Mesothelial cell of epicardium (in vitro differentiated cells): ENCODE measurements around the gene PTGIS. TPM values are rescaled to one million over a fixed set of nuclear protein-coding genes. Genes with fewer than 3 reads are reported as not detected.
A peak's percentile ranks its signal among the peaks of the same experiment; 100 is the strongest.

ENCODE experiments used
- DNase-seq, 2 experiments: peaks; one replicate each; pipeline ENCODE4 v3.0.0; 2021; ENCODE audit warnings: low spot score in 2 of 2; ENCODE audit not compliant: unreplicated experiment in 2 of 2
- H3K27ac Mint-ChIP-seq: 2 replicates; pipeline ENCODE4 v1.8.0; 2021; ENCODE audit warnings: mixed read lengths
- H3K27me3 Mint-ChIP-seq: 2 replicates; pipeline ENCODE4 v1.8.0; 2021; ENCODE audit warnings: low read depth, mixed read lengths
- H3K36me3 Mint-ChIP-seq: 2 replicates; pipeline ENCODE4 v1.8.0; 2021; ENCODE audit warnings: mixed read lengths
- H3K4me1 Mint-ChIP-seq: 2 replicates; pipeline ENCODE4 v1.8.0; 2021; ENCODE audit warnings: mixed read lengths
- H3K4me3 Mint-ChIP-seq: 2 replicates; pipeline ENCODE4 v1.8.0; 2021; ENCODE audit warnings: mild to moderate bottlenecking, moderate library complexity, mixed read lengths
- H3K9me3 Mint-ChIP-seq: 2 replicates; pipeline ENCODE4 v1.8.0; 2021; ENCODE audit warnings: mixed read lengths
- CTCF ChIP-seq: fragments of 200-600 bp; sonication (generic); IDR thresholded peaks from one replicate; pipeline ENCODE4 v1.5.0; 2021; ENCODE audit warnings: antibody characterized with exemption; ENCODE audit not compliant: unreplicated experiment
- total RNA-seq: library from RNA; stranded (reverse); gene quantifications from 3 replicates; pipeline ENCODE4 v1.2.1, GENCODE V29; 2021

The PTGIS gene
- total RNA-seq, 1 donor from 2014 or later = 113 TPM

- TF ChIP-seq CTCF = no peak
- Mint-ChIP-seq H3K27ac (no peak overlapping the region), H3K36me3 (peaks cover 32% of the 10 kb centered on the region), H3K4me1 (peaks cover 4% of the 10 kb centered on the region), H3K9me3 (no peaks in the 10 kb centered on the region), H3K4me3 (no peak overlapping the region), H3K27me3 (no peaks in the 10 kb centered on the region)
- DNase-seq = no peak
These were observed 54.4 kb downstream of the PTGIS start for GRCh38 chr20:49513517-49513916.

GRCh38 chr20:49513009-49513408, 54.9 kb downstream of the PTGIS start:
- no peak overlapping the region for H3K4me3 Mint-ChIP-seq
- no peak for TF ChIP-seq CTCF
- H3K27ac Mint-ChIP-seq = no peak overlapping the region
- peaks cover 4% of the 10 kb centered on the region for H3K4me1 Mint-ChIP-seq
- no peaks in the 10 kb centered on the region for H3K9me3 Mint-ChIP-seq
- H3K27me3 Mint-ChIP-seq = no peaks in the 10 kb centered on the region
- H3K36me3 Mint-ChIP-seq = peaks cover 30% of the 10 kb centered on the region
- no peak for DNase-seq

GRCh38 chr20:49511788-49512525, 56.0 kb downstream of the PTGIS start:
- Mint-ChIP-seq H3K4me1 (peaks cover 4% of the 10 kb centered on the region), H3K36me3 (peaks cover 26% of the 10 kb centered on the region), H3K9me3 (no peaks in the 10 kb centered on the region), H3K27ac (no peak overlapping the region), H3K4me3 (no peak overlapping the region), H3K27me3 (no peaks in the 10 kb centered on the region)
- TF ChIP-seq CTCF = no peak
- no peak for DNase-seq

GRCh38 chr20:49510562-49511122, 57.3 kb downstream of the PTGIS start:
- peak overlapping the region; percentile 62 for H3K27ac Mint-ChIP-seq
- peaks cover 28% of the 10 kb centered on the region for H3K36me3 Mint-ChIP-seq
- H3K4me3 Mint-ChIP-seq = no peak overlapping the region
- no peaks in the 10 kb centered on the region for H3K27me3 Mint-ChIP-seq
- no peaks in the 10 kb centered on the region for H3K9me3 Mint-ChIP-seq
- no peak for TF ChIP-seq CTCF
- no peak for DNase-seq
- peaks cover 4% of the 10 kb centered on the region for H3K4me1 Mint-ChIP-seq

- Mint-ChIP-seq H3K27ac (peak overlapping the region; percentile 44), H3K9me3 (no peaks in the 10 kb centered on the region), H3K4me3 (no peak overlapping the region), H3K36me3 (peaks cover 19% of the 10 kb centered on the region), H3K27me3 (no peaks in the 10 kb centered on the region), H3K4me1 (peaks cover 4% of the 10 kb centered on the region)
- no peak for DNase-seq
- peak; percentile 37 for TF ChIP-seq CTCF
These were observed 59.3 kb downstream of the PTGIS start for GRCh38 chr20:49508435-49509199.
